ENCODE results near the gene FBXL2.

FBXL2 gene

DNA sequence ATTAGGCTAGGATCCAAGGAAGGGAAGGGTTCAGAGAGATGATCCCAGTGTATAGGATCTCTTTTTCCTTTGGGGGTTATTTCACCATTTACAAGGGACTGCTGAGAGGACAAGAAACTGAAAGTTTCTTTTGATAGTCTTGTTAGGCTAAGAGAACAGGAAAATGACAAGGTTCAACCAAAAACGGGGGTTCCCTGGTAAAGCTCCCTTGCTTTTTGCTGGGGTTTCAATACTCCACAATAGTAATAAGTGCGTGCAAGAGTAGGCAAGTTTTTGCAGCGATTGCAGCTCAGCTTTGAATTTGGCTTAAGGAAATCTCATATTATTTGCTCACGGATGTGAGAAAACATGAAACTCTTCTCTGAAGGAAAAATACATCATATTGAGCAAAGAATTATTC lies 39.8 kb upstream of the FBXL2 start:
- H3K4me3 ChIP-seq (ENCODE audit: low read depth, low read length), result no peak overlapping the region
- TF ChIP-seq, protein P1, sequence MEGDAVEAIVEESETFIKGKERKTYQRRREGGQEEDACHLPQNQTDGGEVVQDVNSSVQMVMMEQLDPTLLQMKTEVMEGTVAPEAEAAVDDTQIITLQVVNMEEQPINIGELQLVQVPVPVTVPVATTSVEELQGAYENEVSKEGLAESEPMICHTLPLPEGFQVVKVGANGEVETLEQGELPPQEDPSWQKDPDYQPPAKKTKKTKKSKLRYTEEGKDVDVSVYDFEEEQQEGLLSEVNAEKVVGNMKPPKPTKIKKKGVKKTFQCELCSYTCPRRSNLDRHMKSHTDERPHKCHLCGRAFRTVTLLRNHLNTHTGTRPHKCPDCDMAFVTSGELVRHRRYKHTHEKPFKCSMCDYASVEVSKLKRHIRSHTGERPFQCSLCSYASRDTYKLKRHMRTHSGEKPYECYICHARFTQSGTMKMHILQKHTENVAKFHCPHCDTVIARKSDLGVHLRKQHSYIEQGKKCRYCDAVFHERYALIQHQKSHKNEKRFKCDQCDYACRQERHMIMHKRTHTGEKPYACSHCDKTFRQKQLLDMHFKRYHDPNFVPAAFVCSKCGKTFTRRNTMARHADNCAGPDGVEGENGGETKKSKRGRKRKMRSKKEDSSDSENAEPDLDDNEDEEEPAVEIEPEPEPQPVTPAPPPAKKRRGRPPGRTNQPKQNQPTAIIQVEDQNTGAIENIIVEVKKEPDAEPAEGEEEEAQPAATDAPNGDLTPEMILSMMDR (conservative IDR thresholded peaks at IDR 0.05; ENCODE audit: low read depth, low read length), result no peak

DNA sequence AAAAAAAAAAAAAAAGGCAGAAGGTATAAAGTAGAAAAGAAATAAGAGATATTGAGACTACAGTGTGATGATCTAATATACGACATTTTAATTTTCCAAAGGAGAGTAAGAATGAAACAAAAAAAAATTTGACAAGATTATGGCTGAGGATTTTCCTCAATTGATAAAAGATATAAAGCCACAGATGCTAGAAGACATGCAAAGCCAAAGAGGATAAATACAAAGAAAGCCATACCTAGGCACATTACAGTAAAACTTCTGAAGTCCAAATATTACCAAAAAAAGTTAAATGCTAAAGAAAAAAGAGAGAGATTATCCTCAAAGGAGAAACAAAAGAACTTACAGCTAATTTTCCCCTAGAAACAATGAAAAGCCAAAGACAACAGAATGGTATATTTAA lies 38.3 kb upstream of the FBXL2 start:
- H3K4me3 ChIP-seq (ENCODE audit: low read depth, low read length), result no peak overlapping the region
- TF ChIP-seq, protein P1 (conservative IDR thresholded peaks at IDR 0.05; ENCODE audit: low read depth, low read length), result no peak
- no peak for DNase-seq (ENCODE audit: low read depth)

More for the DNA sequence above, 39.8 kb upstream of the FBXL2 start:
- DNase-seq (ENCODE audit: low read depth), result no peak

DNA sequence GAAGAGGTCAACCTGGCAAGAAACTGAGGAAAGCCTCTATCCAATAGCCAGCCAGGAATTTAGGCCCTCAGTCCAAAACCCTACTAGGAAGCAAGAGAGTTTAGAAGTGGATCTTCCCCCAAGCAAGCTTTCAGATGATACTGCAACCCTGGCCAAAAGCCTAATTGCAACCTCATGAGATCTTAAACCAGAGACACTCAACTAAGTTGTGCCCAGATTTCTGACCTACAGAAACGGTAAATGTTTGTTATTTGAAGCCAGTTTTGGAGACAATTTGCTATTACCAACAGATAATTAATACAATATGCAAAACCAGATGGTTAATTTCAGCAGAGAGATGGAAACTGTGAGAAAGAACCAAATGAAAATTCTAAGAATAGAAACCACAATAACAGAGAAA lies 37.0 kb upstream of the FBXL2 start:
- TF ChIP-seq, protein P1 (conservative IDR thresholded peaks at IDR 0.05; ENCODE audit: low read depth, low read length), result no peak
- no peak overlapping the region for H3K4me3 ChIP-seq (ENCODE audit: low read depth, low read length)
- no peak for DNase-seq (ENCODE audit: low read depth)

DNA sequence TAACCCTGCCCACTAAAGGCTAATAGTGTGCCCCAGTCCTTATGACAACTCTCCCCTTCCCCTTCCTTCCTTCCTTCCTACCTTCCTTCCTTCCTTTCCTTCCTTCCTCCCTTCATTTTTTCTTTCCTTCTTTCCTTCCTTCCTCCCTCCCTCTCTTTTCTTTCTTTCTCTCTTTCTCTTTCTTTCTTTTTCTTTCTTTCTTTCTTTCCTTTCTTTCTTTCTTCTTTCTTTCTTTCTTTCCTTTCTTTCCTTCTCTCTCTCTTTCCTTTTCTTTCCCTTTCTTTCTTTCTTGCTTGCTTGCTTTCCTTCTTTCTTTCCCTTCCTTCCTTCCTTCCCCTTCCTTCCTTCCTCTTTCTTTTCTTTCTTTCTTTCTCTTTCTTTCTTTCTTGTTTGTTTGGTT lies 30.5 kb upstream of the FBXL2 start:
- DNase-seq (ENCODE audit: low read depth), result no peak
- TF ChIP-seq, protein P1 (conservative IDR thresholded peaks at IDR 0.05; ENCODE audit: low read depth, low read length), result no peak
- no peak overlapping the region for H3K4me3 ChIP-seq (ENCODE audit: low read depth, low read length)

DNA sequence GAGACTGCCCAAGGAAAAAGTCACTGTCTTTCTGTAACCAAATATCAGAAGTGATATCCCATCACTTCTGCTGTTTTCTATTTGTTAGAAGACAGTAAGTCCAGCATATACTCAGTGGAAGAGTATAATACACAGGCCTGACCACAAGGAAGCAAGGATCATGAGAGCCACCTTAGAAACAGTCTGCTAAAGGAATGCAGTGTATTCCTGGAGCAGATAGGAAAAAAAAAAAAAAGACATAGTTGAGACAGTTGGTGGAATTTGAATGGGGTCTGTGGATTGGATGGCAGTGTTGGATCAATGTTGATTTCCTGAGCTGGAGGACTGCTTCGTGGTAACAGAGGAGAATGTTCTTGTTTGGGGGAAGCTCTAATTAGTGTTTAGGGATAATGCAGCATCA lies 26.5 kb upstream of the FBXL2 start:
- TF ChIP-seq, protein P1 (conservative IDR thresholded peaks at IDR 0.05; ENCODE audit: low read depth, low read length), result no peak
- no peak overlapping the region for H3K4me3 ChIP-seq (ENCODE audit: low read depth, low read length)
- peak; percentile 50 for DNase-seq (ENCODE audit: low read depth)

DNA sequence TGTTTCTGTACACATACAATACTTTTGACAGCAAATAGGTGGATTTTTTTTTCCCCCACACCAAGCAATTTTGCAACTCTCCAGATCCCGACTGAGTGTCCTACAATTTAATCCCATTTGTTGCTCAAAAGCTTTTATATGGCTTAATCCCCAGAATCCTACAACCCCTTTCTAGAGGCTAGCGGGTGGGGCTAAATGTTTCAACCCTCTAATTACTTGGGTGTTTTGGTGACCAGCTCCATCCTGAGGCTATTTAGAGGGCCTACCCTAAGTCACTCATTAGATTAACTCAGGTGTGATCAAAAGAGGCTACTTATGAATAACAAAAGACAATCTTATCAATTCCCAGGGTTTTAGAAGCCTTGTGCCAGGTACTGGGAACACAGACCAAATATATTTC lies 21.0 kb upstream of the FBXL2 start:
- H3K4me3 ChIP-seq (ENCODE audit: low read depth, low read length), result no peak overlapping the region
- TF ChIP-seq, protein P1 (conservative IDR thresholded peaks at IDR 0.05; ENCODE audit: low read depth, low read length), result no peak
- no peak for DNase-seq (ENCODE audit: low read depth)

DNA sequence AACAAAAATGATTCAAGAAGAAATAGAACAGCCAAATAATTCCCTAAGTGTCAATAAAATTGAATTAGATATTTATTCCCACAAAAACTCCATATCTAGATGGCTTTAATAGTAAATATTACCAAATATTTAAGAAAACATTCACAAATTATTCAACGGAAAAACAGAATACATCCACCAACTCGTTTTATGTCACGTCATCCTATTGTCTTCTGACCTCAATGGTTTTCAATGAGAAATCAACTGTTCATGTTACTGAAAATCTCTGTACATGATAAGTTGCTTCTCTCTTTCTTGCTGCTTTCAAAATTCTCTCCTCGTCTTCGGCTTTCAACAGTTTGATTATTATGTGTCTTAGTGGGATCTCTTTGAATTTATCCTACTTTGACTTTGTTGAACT lies 17.1 kb upstream of the FBXL2 start:
- TF ChIP-seq, protein P1 (conservative IDR thresholded peaks at IDR 0.05; ENCODE audit: low read depth, low read length), result no peak
- no peak for DNase-seq (ENCODE audit: low read depth)
- no peak overlapping the region for H3K4me3 ChIP-seq (ENCODE audit: low read depth, low read length)
